Measurements from ENCODE around the gene SGCG.

SGCG gene

GRCh38 chr13:23323946-23324709, 143.3 kb downstream of the SGCG start:
- no peak for DNase-seq (ENCODE audit: low read depth, low spot score)

GRCh38 chr13:23325191-23325590, 144.4 kb downstream of the SGCG start:
- no peak for DNase-seq (ENCODE audit: low read depth, low spot score)

GRCh38 chr13:23330356-23330755, 149.6 kb downstream of the SGCG start:
- no peak for DNase-seq (ENCODE audit: low read depth, low spot score)

- DNase-seq (ENCODE audit: low read depth, low spot score): no peak
These were observed 158.4 kb downstream of the SGCG start for GRCh38 chr13:23339225-23339624.

- no peak for DNase-seq (ENCODE audit: low read depth, low spot score)
These were observed 164.3 kb downstream of the SGCG start for GRCh38 chr13:23344931-23345595.

- DNase-seq (ENCODE audit: low read depth, low spot score): no peak
These were observed 166.8 kb downstream of the SGCG start for GRCh38 chr13:23347601-23348000.

GRCh38 chr13:23348262-23349127, 167.7 kb downstream of the SGCG start:
- DNase-seq (ENCODE audit: low read depth, low spot score): no peak

GRCh38 chr13:23349161-23349897, 168.6 kb downstream of the SGCG start:
- no peak for DNase-seq (ENCODE audit: low read depth, low spot score)

- no peak for DNase-seq (ENCODE audit: low read depth, low spot score)
These were observed 169.2 kb downstream of the SGCG start for GRCh38 chr13:23350009-23350408.

- DNase-seq (ENCODE audit: low read depth, low spot score): no peak
These were observed 171.4 kb downstream of the SGCG start for GRCh38 chr13:23352161-23352560.

GRCh38 chr13:23354520-23354919, 173.7 kb downstream of the SGCG start:
- no peak for DNase-seq (ENCODE audit: low read depth, low spot score)

GRCh38 chr13:23356368-23356767, 175.6 kb downstream of the SGCG start:
- no peak for DNase-seq (ENCODE audit: low read depth, low spot score)

- DNase-seq (ENCODE audit: low read depth, low spot score): no peak
These were observed 176.6 kb downstream of the SGCG start for GRCh38 chr13:23357349-23357748.

GRCh38 chr13:23359882-23360281, 179.1 kb downstream of the SGCG start:
- no peak for DNase-seq (ENCODE audit: low read depth, low spot score)

GRCh38 chr13:23365652-23366051, 184.9 kb downstream of the SGCG start:
- DNase-seq (ENCODE audit: low read depth, low spot score): no peak

- no peak for DNase-seq (ENCODE audit: low read depth, low spot score)
These were observed 187.1 kb downstream of the SGCG start for GRCh38 chr13:23367907-23368306.

GRCh38 chr13:23372264-23372906, 191.6 kb downstream of the SGCG start:
- no peak for DNase-seq (ENCODE audit: low read depth, low spot score)
